Measurements from ENCODE around the gene GLTP. TPM values are rescaled to one million over a fixed set of nuclear protein-coding genes. Genes with fewer than 3 reads are reported as not detected.

The GLTP gene
- total and polyA plus RNA-seq, 3 donors from 2014 or later, result 20.0 to 27.1 (median 23.1) TPM

GRCh38 chr12:109915171-109916040 lies 35.1 kb upstream of the GLTP start:
- TF ChIP-seq CTCF (IDR thresholded peaks at IDR 0.05) (no peak), POLR2A (IDR thresholded peaks at IDR 0.05) (no peak)
- intact Hi-C loops (cut with DNase I; ENCODE audit: low total_unique reads), result no loop called here
- Histone ChIP-seq H3K4me3 (no peak overlapping the region), H3K36me3 (ENCODE audit: low read depth, missing control alignments) (no peaks in the 10 kb centered on the region), H3K4me1 (no peaks in the 10 kb centered on the region), H3K9me3 (no peaks in the 10 kb centered on the region), H3K27ac (no peak overlapping the region), H3K27me3 (no peaks in the 10 kb centered on the region)
- 79 to 83% methylated on average over 19 to 25 of the region's 26 CpGs for WGBS, 2 donors
- no peak for DNase-seq

- no peak for TF ChIP-seq CTCF (IDR thresholded peaks at IDR 0.05)
- no peak for TF ChIP-seq POLR2A (IDR thresholded peaks at IDR 0.05)
- Histone ChIP-seq H3K9me3 (no peaks in the 10 kb centered on the region), H3K36me3 (ENCODE audit: low read depth, missing control alignments) (no peaks in the 10 kb centered on the region)
Observed at GRCh38 chr12:109914461-109914860, 34.1 kb upstream of the GLTP start.

GRCh38 chr12:109912855-109913321 lies 32.5 kb upstream of the GLTP start:
- intact Hi-C loops (cut with DNase I; ENCODE audit: low total_unique reads), result no loop called here
- H3K9me3 ChIP-seq, result no peaks in the 10 kb centered on the region
- H3K27me3 ChIP-seq, result no peaks in the 10 kb centered on the region
- TF ChIP-seq POLR2A (IDR thresholded peaks at IDR 0.05) (no peak), CTCF (IDR thresholded peaks at IDR 0.05) (no peak)
- WGBS, 2 donors, result 60 to 68% methylated on average over 12 of the region's 12 CpGs
- peak; percentile 24 for DNase-seq
- H3K4me1 ChIP-seq, result no peaks in the 10 kb centered on the region
- H3K27ac ChIP-seq, result peak overlapping the region in 1 of 2 donors; percentile 51
- no peak overlapping the region for H3K4me3 ChIP-seq
- H3K36me3 ChIP-seq (ENCODE audit: low read depth, missing control alignments), result no peaks in the 10 kb centered on the region

More at GRCh38 chr12:109914461-109914860, 34.1 kb upstream of the GLTP start:
- H3K4me3 ChIP-seq, result no peak overlapping the region
- no peak overlapping the region for H3K27ac ChIP-seq
- H3K4me1 ChIP-seq, result no peaks in the 10 kb centered on the region
- WGBS, 2 donors, result 87 to 89% methylated on average over 16 of the region's 16 CpGs
- DNase-seq, result no peak
- H3K27me3 ChIP-seq, result no peaks in the 10 kb centered on the region
- intact Hi-C loops (cut with DNase I; ENCODE audit: low total_unique reads), result no loop called here

GRCh38 chr12:109910969-109911348 lies 30.6 kb upstream of the GLTP start:
- Histone ChIP-seq H3K27me3 (no peaks in the 10 kb centered on the region), H3K4me3 (no peak overlapping the region), H3K4me1 (no peaks in the 10 kb centered on the region), H3K9me3 (no peaks in the 10 kb centered on the region), H3K27ac (no peak overlapping the region), H3K36me3 (ENCODE audit: low read depth, missing control alignments) (no peaks in the 10 kb centered on the region)
- intact Hi-C loops (cut with DNase I; ENCODE audit: low total_unique reads), result no loop called here
- WGBS, 2 donors, result 75 to 76% methylated on average over 9 to 12 of the region's 12 CpGs
- TF ChIP-seq CTCF (IDR thresholded peaks at IDR 0.05), result no peak
- no peak for TF ChIP-seq POLR2A (IDR thresholded peaks at IDR 0.05)
- DNase-seq, result peak; percentile 21
